GM21529 (cell line): ENCODE measurements around the gene PRXL2B.
A peak's percentile ranks its signal among the peaks of the same experiment; 100 is the strongest.
"Not testable (repeated sequence)": the region's sequence is repeated elsewhere in the genome, so short reads cannot be mapped to it uniquely, and the experiment has no call there.

Experiments
- ATAC-seq: cut with Tn5 transposase; IDR thresholded peaks from one replicate; pipeline ENCODE4 v1.9.1; 2021; ENCODE audit not compliant: unreplicated experiment

PRXL2B gene, protein sequence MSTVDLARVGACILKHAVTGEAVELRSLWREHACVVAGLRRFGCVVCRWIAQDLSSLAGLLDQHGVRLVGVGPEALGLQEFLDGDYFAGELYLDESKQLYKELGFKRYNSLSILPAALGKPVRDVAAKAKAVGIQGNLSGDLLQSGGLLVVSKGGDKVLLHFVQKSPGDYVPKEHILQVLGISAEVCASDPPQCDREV

DNA sequence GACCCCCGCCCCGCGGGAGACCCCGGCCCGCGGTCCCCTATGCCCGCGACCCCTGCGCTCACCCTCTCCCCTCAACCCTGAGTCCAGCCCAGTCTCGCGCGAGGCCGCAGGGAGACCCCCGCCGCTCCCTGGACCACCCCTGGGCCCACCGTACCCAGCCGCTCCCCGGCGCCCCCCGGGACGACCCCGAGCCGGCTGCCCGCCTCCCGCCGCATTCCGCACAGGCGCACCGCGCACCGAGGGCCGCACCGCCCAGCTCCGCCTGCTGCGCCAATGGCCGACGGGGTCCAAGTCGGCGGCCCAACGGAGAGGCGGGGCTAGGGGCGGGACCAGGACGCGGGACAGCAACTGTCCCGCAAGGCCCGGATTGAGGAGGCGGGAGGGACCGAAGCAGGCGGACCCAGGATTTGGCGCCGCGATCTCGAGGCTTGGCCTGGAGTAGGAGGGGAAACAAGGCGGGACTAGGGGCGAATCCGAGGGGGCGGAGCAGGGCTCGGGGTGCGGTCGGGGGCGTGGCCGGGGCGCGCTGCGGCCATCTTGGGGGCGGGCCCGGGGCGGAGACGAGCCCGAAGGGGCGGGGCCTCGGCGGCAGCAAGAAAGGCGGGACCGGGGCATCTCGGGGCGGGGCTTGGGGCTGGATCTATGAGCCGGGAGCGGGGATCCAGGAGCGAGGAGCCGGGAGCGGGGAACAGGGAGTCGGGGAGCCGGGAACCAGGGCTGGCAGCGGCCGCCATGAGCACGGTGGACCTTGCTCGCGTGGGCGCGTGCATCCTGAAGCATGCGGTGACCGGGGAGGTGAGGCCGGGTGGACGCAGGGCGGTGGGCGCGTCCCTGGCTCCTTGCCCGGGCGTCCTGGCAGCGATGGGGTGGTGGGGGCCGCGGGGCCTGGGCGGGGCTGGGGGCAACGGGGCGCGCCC lies at the start of gene PRXL2B:
Gene PRXL2B, plus strand, starts transcription at position 624 of the 917 bp plus-strand sequence. Its CDS starts 109 bp downstream, at position 733.
- peak; percentile 59 for ATAC-seq

DNA sequence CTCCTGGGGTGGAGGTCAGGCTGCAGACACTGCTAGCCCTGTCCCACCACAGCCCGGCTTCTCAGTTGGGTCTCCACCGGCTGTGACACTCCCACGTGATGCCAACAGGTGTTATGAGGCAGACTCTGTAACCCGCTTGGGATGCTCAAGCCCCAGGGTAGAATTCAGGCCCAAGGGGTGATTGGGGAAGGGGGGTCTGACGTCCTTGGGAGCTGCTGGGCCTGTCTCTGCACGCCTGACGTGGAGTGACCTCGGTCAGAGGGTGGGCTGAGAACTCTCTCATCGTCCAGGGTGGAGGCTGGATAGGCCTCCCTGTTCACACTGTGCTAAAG lies 48.8 kb upstream of the PRXL2B start:
- ATAC-seq, result no peak

DNA sequence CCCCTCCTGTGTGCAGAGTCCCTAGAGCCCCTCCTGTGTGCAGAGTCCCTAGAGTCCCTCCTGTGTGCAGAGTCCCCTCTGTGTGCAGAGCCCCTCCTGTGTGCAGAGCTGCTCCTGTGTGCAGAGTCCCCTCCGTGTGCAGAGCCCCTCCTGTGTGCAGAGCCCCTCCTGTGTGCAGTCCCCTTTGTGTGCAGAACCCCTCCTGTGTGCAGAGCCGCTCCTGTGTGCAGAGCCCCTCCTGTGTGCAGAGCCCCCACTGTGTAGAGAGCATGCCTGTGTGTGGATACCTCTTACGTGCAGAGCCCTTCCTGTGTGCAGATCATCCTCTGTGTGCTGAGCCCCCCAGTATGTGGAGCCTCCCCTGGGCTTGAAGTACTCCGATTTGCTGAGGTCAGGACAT lies 48.2 kb upstream of the PRXL2B start:
- no peak for ATAC-seq

DNA sequence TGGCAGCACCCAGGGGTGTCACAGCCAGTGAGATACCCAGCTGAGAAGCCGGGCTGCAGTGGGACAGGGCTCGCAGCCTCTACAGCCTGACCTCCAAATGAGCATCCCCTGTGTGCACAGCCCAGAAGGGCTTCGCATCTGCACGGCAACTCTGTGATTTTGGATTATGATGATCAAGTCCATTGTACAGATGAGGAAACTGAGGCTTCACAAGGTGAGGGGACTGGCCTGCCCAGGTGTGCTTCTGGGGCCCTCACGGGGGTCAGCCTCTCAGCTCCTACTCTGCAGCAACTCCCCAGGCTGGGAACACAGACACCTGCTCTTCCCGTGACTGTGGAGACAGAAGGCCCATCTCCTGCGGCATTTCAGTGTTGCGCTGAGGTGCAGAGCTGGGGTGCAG lies 47.7 kb upstream of the PRXL2B start:
- ATAC-seq, result no peak

DNA sequence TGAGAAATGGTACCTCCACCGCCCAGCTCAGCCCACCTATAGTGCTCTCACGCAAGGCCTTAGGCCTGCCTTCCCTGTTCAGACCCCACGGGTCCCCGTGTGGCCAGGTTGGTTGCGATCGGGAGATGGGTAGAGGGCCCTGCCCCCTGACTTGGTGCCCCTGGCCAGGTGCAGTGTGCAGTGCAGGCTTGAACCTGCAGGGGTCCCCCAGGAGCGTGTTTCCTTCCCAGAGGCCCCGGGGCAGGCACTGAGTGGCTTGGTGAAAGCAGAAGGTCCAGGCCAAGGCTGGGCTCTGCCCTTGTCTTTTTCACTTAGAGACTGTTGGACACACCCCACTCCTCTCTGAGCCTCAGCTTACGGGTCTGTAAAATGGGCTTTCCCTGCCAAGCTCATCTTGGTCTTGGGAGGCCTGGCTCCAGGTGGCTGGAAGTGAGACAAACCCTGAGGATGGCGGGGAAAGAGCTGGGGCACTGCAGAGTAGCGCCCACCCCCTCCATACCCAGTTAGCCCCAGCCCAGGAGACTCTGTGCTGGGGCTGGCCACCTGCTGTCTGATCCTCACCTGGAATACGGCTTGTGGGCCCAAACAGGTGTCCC lies 47.2 kb upstream of the PRXL2B start:
- no peak for ATAC-seq

DNA sequence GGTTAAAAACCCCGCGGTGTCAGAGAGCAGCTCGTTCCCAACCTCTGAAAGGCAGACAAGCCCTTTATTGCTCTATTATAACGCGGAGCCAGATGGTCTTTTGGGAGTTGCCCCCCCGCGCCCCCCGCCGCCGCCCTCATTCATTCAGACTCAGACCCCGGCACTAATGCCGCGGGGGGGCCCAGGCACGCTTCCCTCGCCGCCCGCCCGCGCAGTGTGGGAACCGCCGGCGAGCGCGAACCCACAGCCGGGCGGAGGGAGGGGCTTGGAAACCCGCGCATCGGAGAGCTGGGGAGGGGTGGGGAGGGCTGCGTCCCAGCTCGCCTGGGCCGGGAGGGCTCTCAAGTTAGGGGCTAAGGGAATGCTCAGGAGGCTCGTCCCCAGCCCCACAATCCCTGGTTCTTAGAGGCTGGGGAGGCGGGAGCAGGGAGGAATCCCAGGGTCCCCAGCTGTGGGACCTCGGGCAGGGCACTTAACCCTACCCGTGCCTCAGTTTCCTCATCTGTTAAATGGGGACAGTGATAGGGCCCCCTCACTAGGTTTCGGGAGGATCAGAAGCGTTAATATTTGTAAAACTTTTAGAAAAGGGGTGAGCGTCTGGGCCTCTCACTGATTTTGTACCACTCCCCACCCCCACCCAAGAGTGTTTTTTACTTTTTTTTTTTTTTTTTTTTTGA lies 45.6 kb upstream of the PRXL2B start:
- ATAC-seq, result no peak

DNA sequence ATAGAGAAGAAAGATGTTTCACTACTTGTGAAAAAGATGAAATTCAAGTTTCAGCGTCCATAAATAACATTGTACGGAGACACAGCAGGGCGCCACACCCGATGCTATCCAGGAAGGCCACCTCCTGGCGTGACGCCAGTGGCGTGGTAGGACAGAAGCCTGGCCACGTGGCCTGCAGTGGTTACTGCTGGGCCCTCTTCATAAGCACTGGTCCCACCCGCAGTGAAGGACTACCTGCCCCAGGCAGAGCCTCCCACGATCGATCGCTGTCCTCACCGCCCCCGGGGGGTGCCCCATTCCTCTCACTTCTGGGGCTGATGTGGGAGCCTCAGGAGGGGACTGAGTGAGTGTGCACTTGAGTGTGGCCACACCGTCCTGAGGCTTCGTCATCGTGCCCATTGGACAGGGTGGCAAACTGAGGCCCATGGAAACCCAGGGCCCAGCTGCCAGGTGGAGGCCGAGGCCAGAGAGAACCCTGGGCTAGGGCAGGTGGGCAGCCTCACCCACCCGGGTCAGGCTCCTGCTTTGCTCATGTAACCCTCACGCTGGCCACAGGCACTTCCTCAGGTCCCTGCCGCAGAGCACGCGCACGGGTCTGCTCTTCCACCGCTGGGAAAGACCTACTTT lies 44.8 kb upstream of the PRXL2B start:
- ATAC-seq, result no peak

DNA sequence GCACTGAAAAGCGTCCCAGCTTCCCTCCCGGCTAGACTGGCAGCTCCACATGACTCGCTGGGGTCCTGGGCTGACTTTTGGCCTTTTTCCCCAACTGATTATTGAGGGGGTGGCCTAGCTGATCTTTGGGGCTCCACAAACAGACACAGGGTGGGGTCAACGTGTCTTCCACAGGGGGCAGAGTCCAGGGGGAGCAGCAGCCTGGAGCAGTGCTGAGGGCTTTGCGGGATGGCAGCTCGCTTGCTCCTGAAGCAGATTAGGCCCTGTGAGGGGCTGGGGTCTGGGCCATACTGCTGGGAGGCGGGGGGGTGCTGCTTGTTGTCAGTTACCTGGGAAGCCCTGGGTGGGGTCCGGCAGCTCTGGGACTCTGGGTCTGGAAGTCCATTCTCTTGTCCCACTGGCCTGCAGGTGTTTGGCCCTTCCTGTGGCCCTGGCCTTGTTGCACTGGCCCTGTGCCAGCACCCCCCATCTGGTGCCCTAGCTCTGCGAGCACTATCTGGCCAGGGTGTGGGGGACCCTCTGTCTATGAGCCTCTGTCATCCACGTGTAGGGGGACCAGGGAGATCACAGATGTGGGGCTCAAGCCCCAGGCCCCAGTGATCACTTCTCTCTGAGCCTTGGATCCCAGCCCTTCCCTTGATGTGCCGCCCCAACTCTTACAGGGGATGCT lies 44.2 kb upstream of the PRXL2B start:
- ATAC-seq, result no peak

DNA sequence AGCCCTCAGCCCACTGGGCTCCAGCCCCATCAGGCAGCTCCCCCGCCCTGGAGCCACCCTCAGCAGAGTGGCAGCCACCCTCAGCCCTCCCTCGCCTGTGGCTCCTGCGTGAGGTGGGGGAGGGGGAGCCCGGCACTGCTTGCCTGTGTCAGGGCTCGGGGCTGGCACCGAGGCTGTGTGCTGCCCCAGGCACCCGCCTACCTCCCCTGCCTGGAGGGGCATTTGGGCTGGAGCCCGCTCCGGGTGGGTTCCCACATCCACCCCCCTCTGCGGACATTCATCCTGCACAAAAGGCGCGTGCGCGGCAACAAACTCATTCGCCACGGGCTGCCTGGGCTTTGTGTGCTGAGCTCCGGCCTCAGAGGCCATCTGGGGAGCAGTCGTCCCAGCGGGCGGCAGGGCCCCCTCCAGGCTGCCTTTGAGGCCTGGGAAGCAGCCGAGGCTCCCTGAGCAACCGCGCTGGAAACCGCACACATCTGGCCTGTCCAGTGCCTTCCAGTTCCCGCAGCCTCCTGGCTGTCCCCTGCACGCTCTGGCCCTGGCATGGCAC lies 43.0 kb upstream of the PRXL2B start:
- ATAC-seq, result no peak

DNA sequence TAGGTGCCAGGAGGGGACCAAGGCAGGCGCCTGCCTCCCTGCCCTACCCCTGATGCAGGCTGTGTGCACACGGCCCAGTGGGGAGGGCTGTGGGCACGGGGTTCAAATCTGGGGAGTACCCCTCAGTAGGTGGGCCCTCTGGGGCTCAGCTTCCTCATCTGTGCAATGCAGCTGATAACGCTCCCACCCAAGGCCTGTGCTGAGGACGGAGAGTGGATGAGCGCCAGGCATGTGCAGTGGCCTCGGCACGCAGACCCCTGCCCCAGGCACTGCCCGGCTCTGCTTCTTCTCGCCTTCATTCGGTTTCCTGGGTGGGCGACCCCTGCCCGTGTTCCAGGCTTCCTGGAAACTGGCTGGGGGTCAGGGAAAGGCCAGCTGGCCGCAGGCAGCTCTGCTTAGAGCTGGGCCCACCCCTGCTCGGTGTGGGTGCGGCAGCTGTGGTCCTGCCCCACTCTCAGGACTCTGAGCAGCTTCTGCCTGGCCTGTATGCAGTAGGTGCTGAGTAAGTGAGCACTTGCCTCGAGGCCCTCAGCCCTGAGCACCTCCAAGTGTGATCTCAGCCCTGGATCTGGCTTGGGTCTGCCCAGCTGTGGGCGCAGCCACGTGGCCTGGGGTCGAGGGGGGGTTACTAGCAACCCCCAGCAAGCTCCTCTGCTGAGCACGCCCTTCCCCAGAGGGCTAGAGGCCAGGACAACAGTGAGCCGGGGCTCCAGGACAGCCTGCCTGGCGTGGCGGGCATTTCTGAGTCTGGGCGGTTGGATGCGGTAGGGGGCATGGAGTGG lies 42.3 kb upstream of the PRXL2B start:
- ATAC-seq, result no peak

DNA sequence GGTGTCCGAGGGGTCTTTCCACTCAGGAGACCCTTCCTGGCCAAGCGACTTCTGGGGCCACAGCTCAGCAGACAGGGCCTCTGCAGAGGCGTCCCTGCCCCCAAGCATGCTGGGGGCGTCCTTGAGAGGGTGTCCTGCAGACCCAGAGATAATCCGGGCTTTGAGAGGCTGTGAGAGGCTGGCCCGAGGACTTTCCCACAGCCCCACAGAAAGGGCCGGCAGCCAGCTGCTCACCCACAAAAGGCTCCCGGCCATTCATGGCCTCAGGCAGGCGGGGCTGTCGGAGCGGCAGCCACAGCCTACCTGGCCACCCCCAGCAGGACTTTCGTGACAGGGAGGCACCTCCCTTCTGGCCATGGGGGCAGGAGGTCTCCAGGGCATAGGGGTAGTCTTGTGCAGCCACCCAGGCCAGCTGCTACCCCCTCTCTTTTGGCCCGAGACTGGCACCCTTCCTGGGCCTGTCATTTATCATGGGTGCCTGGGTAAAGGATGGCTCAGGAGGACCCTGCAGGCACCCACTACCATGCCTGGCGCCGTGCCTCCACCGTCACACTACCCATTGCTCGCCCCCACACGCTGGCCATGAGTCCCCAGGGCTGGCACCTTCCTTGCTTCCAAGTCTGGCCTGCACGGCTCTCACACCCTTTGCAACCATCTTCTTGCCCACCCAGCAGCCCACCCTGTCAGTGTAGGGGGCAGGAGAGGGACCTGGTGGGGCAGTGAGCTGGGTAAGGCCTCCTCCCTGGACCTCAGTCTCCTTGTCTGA lies 41.5 kb upstream of the PRXL2B start:
- no peak for ATAC-seq

DNA sequence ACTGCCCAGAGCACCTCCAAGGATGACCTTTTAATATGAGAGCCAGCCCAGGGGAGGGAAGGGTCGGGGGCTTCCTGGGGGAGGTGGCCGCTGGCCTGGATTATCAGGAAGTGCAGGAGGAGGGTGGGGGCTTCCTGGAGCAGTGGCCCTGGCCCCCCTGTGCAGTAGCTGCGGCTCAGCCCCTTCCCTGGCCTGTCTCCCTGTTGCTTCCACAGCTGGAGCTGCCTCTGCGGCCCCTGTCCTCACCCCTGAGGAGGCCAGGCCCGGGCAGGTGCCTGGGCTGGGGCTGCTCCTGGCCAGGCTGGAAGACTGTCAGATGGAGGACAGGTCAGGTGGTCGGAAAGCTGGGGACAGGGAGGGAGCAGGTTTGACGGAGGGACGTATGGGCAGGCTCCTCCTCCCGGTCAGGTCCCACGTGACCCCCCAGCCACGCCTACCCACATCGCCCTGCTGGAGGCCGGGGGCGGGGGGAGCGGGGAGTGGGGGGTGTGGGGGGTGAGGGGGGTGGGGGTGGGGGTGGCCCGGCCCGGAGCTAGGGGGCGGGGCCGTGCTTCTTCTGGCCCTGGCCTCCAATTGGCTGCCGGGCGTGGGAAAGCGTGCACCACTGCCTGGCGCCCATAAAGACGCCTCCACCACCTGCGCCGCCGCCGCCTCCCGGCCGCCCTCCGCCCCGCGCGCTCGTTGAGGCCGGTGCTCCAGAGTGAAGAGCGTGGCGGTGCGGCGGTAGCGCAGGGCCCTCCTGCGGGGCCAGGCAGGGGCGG lies 40.6 kb upstream of the PRXL2B start:
- peak; percentile 30 for ATAC-seq

DNA sequence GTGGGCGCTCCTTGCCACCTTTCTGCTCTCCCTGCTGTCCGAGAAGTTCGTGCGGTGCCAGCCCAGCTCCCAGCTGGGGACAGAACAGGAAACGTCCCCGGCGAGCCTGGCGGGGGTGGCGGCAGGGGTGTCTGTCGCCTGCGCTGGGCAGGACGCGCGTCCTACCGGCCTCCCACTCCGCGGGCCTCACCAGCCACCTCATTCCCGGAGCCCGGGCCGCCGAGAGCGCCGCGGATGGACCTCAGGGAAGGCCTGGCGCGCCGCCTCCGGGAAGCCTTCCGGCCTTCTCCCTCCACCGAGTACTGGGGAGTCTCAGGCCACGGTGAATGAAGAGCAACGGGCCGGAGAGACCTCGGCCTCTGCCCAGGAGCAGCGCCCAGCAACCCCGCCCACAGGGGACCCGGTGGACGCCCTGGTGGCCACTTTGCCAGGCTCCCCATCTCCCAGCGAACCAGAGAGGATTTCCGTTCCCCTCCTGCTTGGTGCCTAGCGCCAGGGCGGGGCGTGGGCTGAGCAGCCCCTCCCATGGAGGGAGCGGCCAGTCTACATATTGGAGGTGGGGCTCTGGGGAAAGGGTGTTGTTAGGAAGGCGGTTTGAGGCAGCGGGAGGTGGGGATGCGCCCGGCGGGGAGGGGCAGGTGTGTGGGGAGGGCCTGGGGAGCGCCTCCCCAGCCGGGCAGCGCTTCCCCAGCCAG lies 39.9 kb upstream of the PRXL2B start:
- ATAC-seq, result peak; percentile 37

DNA sequence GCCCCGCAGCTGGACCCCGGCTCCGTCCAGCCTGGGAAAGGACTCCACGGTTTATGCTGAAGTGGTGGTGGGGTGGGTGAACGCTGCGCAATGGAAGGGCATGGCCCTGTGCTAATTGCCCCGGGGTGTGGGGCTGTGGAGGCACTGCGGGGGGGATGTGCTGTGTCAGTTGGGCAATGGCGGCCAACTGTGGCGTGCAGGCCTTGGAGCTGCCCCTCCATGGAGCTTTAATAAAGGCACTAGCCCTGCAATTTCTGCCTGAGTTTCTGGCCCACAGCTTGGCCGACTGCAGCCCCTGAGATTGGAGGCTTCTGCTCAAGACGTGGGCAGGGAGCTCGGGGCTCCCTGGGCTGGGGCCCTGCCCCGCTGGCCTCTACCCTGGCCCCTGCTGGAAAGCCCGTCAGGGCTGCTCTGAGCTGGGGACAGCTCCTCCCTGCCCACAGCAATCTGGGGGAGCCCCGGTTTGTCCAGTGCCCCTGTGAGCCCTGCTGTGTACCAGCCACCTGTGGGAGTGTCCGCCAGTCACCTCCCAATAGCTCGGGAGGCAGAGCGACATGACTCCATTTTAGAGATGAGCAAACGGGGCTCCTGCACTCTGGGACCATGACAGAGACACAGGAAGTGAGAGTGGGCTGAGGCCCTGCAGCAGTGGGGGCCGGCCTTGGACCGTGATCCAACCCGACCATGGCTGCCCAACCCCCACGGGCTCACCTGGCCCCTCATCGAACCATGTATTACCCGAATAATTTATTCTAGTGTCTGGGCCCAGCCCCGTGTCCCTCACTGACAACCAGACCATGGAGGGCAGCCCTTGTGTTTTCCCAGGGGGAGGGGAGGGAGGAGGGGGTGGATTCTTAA lies 39.1 kb upstream of the PRXL2B start:
- no peak for ATAC-seq

DNA sequence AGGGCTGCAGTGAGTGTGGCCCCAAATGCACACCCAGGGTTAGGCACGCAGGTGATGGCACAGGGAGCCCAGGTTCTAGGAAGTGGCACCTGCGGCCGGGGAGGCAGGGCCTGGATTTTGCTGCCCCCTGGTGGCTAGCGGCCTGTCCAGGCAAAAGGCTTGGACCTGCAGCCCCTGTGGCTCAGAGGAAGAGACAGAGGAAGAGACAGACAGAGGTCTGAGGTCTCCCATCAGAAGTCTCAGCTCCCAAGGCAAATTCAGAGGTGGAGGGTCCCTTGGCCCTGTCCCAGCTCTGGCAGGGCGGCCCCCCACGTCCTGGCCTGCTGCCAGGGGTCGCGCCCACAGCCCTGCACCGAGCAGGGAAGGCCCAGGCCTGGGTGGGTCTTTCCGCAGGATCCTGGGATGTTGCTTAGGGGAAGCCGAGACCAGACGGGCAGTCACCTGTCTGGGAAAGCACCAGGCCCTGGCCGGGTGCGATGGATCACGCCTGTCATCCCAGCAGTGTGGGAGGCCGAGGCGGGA lies 38.4 kb upstream of the PRXL2B start:
- peak; percentile 19 for ATAC-seq

DNA sequence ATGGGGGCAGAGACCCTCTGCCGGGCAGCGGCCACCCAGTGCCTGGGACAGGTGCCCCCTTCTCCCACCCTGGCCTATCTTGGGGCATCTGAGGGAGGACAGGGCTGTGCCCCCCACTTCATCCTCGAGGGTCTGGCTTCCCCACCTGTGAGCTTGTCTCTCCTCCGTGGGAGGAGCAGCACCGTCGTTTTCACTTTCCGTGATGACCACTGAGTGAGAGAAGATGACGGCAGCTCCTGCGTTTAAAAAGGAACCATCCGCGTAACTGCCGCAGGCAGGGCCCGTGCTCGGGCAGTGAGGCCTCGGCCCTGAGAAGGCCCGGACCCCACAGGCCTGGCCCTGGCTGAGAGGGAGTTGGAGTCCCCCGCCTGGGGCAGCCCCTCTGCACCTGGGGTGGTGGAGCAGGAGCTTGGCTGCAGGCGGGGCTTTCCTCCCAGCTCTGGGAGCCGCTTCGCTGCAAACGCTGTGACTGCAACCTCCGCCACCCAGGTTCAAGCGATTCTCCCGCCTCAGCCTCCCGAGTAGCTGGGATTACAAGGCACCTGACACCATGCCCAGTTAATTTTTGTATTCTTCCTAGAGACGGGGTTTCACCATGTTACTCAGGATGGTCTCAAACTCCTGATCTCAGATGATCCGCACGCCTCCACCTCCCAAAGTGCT lies 37.1 kb upstream of the PRXL2B start:
- not testable (repeated sequence) for ATAC-seq
